HL-60 (cell line): ENCODE measurements around the gene NUTM2F.

Source experiments
- DNase-seq, 2 experiments: peaks; one replicate each; pipeline ENCODE4 v3.0.0-alpha.2; 2010 to 2020; ENCODE audit warnings: low read depth in 1 of 2, low spot score in 1 of 2
- H3K27ac ChIP-seq: fragments of 250-450 bp; sonication (Bioruptor Pico); replicated peaks from 2 replicates; pipeline ENCODE4 v1.5.1; 2020; ENCODE audit warnings: mild to moderate bottlenecking, moderate library complexity
- H3K27me3 ChIP-seq: fragments of 250-450 bp; sonication (Bioruptor Pico); 2 replicates; pipeline ENCODE4 v1.5.1; 2021; ENCODE audit warnings: mild to moderate bottlenecking, moderate library complexity; ENCODE audit not compliant: insufficient read depth, poor library complexity, severe bottlenecking
- H3K4me3 ChIP-seq: replicated peaks from 2 replicates; pipeline ENCODE4 v1.5.1; 2011; ENCODE audit warnings: mild to moderate bottlenecking, control low read depth, low read length; ENCODE audit not compliant: insufficient read depth
- CTCF ChIP-seq: IDR thresholded peaks from one replicate; pipeline ENCODE4 v1.5.1; 2011; ENCODE audit warnings: low read length, control low read depth, inconsistent platforms; ENCODE audit not compliant: insufficient read depth
- GABPA ChIP-seq: IDR thresholded peaks from 2 replicates; pipeline ENCODE4 v1.6.1; 2012; ENCODE audit warnings: low read depth
- POLR2AphosphoS5 ChIP-seq: IDR thresholded peaks from 2 replicates; pipeline ENCODE4 v1.6.1; 2012; ENCODE audit warnings: low read depth
- REST ChIP-seq: IDR thresholded peaks from 2 replicates; pipeline ENCODE4 v1.6.1; 2012; ENCODE audit warnings: low read depth; ENCODE audit not compliant: insufficient replicate concordance
- SPI1 ChIP-seq: IDR thresholded peaks from 2 replicates; pipeline ENCODE4 v1.6.1; 2012; ENCODE audit warnings: low read depth, mild to moderate bottlenecking, borderline replicate concordance

Gene NUTM2F

GRCh38 chr9:94286116-94286515, 42.3 kb downstream of the NUTM2F start:
- TF ChIP-seq CTCF (no peak), REST (no peak), GABPA (no peak), SPI1 (no peak), POLR2AphosphoS5 (no peak)
- Histone ChIP-seq H3K27ac (no peak overlapping the region), H3K4me3 (no peak overlapping the region), H3K27me3 (no peaks in the 10 kb centered on the region)
- no peak for DNase-seq

GRCh38 chr9:94281101-94281500, 47.3 kb downstream of the NUTM2F start:
- Histone ChIP-seq H3K4me3 (no peak overlapping the region), H3K27me3 (no peaks in the 10 kb centered on the region), H3K27ac (no peak overlapping the region)
- no peak for TF ChIP-seq SPI1
- no peak for TF ChIP-seq REST
- no peak for TF ChIP-seq POLR2AphosphoS5
- no peak for TF ChIP-seq GABPA
- TF ChIP-seq CTCF = no peak
- DNase-seq = no peak

GRCh38 chr9:94280409-94280989, 47.9 kb downstream of the NUTM2F start:
- no peak overlapping the region for H3K27ac ChIP-seq
- TF ChIP-seq REST = no peak
- TF ChIP-seq GABPA = no peak
- TF ChIP-seq SPI1 = no peak
- TF ChIP-seq POLR2AphosphoS5 = no peak
- no peak for TF ChIP-seq CTCF
- no peak for DNase-seq

More at GRCh38 chr9:94280409-94280989, 47.9 kb downstream of the NUTM2F start:
- Histone ChIP-seq H3K27me3 (no peaks in the 10 kb centered on the region), H3K4me3 (no peak overlapping the region)
